ENCODE measurements around the gene CAPN8.

CAPN8 gene

DNA sequence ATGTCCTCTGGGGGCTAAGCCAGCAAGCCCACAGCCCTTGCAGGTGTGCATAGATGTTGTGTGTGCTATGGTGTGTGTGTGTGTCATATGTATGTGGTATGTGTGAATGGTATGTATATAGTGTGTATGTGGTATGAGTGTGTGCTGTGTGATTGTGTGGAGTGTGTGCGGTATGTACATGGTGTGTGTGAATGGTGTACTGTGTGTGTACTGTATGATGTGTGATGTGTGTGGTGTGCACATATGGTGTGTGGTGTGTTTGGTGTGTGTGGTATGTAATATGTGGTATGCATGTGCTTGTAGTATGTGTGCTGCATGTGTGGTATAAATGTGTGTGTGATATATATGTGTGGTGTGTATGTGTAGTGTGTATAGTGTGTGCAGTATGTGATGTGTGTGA, 107.0 kb downstream of the CAPN8 start:
- H3K36me3 ChIP-seq, result no peaks in the 10 kb centered on the region
- TF ChIP-seq, protein P1, sequence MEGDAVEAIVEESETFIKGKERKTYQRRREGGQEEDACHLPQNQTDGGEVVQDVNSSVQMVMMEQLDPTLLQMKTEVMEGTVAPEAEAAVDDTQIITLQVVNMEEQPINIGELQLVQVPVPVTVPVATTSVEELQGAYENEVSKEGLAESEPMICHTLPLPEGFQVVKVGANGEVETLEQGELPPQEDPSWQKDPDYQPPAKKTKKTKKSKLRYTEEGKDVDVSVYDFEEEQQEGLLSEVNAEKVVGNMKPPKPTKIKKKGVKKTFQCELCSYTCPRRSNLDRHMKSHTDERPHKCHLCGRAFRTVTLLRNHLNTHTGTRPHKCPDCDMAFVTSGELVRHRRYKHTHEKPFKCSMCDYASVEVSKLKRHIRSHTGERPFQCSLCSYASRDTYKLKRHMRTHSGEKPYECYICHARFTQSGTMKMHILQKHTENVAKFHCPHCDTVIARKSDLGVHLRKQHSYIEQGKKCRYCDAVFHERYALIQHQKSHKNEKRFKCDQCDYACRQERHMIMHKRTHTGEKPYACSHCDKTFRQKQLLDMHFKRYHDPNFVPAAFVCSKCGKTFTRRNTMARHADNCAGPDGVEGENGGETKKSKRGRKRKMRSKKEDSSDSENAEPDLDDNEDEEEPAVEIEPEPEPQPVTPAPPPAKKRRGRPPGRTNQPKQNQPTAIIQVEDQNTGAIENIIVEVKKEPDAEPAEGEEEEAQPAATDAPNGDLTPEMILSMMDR (IDR thresholded peaks at IDR 0.05), result no peak
- intact Hi-C loops (cut with DNase I; ENCODE audit: low total_unique reads), result no loop called here

DNA sequence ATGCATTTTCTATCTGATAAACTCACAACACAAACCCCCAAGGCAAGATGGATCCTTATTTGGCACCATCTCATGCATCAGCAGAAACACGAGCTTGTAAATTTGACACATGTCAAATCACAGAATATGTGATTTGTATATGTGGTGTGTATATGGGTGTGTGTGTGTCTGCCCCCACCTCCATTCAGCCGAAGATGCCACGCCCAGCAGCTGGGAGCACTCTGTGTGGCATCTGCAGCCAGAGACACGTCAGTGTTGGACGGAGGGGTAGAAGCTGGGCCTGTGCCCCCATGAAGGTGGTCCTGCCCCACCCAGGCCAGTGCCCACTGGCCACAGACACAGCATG, 108.4 kb downstream of the CAPN8 start:
- Histone ChIP-seq H3K36me3 (no peaks in the 10 kb centered on the region), H3K27ac (no peak overlapping the region), H3K4me1 (no peaks in the 10 kb centered on the region), H3K4me3 (no peak overlapping the region), H3K9me3 (no peaks in the 10 kb centered on the region), H3K27me3 (no peaks in the 10 kb centered on the region)
- intact Hi-C loops (cut with DNase I; ENCODE audit: low total_unique reads), result no loop called here
- TF ChIP-seq, protein P1 (IDR thresholded peaks at IDR 0.05), result no peak
- peak in 1 of 2 donors; percentile 48 for DNase-seq

More for the DNA sequence above, 107.0 kb downstream of the CAPN8 start:
- no peaks in the 10 kb centered on the region for H3K4me1 ChIP-seq
- no peak for DNase-seq
- H3K27me3 ChIP-seq, result no peaks in the 10 kb centered on the region
- no peak overlapping the region for H3K4me3 ChIP-seq
- H3K9me3 ChIP-seq, result no peaks in the 10 kb centered on the region
- H3K27ac ChIP-seq, result no peak overlapping the region

DNA sequence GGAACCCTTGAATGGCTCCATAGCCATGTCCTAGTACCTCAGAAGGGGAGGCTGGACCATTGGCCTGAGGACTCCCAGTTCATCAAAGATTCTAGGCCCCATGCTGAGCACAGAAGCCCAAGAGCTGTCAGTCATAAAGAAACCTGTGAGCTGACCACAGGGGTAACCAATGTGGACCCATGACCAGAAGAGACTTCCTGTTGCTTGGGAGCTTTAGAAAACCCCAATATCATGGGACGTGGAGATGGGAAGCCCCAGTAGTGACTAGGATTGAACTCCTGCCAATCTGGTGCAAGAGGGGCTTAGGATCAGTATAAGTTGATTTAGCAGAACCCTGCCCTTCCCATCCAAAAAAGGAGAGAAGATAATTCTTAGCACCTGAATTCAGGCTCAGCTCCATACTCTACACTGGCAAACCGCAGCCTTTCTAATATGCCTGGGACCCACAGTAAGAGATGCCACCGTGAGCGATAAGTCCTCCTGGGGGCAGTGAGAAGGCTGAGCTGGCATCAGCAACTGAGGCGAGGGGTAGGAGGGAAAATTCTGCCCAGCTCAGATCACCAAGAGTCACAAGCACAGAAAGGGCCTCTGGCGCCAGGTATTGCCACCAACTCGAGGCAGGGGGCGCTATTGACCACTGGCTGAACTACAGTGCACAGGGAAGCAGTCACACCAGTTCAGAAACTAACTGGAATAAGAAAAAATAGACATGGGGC, 108.9 kb downstream of the CAPN8 start:
- Histone ChIP-seq H3K4me1 (no peaks in the 10 kb centered on the region), H3K9me3 (no peaks in the 10 kb centered on the region), H3K36me3 (no peaks in the 10 kb centered on the region), H3K4me3 (no peak overlapping the region), H3K27ac (no peak overlapping the region), H3K27me3 (no peaks in the 10 kb centered on the region)
- intact Hi-C loops (cut with DNase I; ENCODE audit: low total_unique reads), result no loop called here
- peak; percentile 29 to 50 for DNase-seq
- TF ChIP-seq, protein P1 (IDR thresholded peaks at IDR 0.05), result no peak

DNA sequence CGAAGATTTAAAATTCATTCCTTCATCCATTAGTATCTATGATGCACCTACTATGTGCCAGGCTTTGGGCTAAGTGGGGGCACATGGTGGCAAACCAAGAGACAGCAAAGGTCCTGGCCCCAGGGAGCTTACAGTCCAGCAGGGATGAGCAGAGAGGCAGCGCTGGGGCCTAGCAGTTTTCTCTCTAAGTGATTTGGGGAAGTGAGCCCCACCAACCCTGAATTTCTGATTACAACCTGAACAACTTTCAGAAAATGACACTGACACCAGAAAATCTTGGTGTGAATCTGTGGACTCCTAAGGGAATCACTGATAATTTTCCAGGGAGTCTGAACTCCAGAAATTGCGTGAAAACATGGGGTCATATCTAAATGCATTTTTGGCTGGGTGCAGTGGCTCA, 111.5 kb downstream of the CAPN8 start:
- Histone ChIP-seq H3K4me3 (no peak overlapping the region), H3K4me1 (no peaks in the 10 kb centered on the region), H3K27me3 (no peaks in the 10 kb centered on the region), H3K36me3 (no peaks in the 10 kb centered on the region), H3K27ac (no peak overlapping the region), H3K9me3 (no peaks in the 10 kb centered on the region)
- intact Hi-C loops (cut with DNase I; ENCODE audit: low total_unique reads), result no loop called here
- TF ChIP-seq, protein P1 (IDR thresholded peaks at IDR 0.05), result no peak
- DNase-seq, result peak in 1 of 2 donors; percentile 34

DNA sequence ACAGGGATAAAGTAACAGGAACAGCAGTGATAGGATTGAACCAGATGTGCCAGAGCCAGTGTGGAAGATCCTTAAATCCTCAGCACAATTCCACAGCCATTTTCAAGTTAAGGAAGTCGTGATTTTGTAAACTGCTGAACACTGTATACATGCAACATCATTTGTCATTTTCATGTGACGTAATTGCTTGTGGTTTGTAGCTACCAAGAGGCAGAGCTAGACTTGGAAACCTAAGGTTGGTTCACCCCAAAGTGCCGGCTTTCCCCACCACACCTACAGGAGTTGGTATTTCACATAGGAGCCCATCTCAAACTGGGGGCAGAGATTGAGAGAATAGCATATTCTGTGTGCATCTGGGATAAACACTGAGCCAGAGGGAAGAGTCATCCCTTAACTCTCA, 113.9 kb downstream of the CAPN8 start:
- Histone ChIP-seq H3K9me3 (no peaks in the 10 kb centered on the region), H3K4me1 (no peaks in the 10 kb centered on the region), H3K36me3 (no peaks in the 10 kb centered on the region), H3K27ac (no peak overlapping the region), H3K4me3 (no peak overlapping the region), H3K27me3 (no peaks in the 10 kb centered on the region)
- DNase-seq, result no peak
- intact Hi-C loops (cut with DNase I; ENCODE audit: low total_unique reads), result no loop called here
- TF ChIP-seq, protein P1 (IDR thresholded peaks at IDR 0.05), result no peak

DNA sequence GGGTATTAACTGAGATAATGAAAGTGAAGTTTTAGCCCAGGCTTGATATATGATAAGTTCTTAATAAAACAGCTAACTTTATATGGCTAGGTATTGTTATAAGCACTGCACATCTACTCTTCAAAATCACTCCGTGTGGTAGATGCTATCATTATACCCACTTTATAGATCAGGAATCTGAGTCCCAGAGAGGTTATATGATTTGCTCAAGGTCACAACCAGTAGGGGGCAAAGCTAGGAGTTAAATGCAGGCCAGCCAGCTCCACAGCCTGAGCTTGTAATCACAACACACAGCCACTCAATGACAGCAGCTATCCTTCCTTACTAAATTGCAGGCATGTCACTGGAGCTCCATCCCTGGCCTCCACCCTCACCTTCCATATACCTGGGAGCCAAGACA, 115.8 kb downstream of the CAPN8 start:
- peak in 1 of 2 donors; percentile 21 for DNase-seq
- Histone ChIP-seq H3K27me3 (no peaks in the 10 kb centered on the region), H3K27ac (no peak overlapping the region), H3K4me1 (no peaks in the 10 kb centered on the region), H3K4me3 (no peak overlapping the region), H3K36me3 (no peaks in the 10 kb centered on the region), H3K9me3 (no peaks in the 10 kb centered on the region)
- intact Hi-C loops (cut with DNase I; ENCODE audit: low total_unique reads), result no loop called here
- TF ChIP-seq, protein P1 (IDR thresholded peaks at IDR 0.05), result no peak

Data from tibial artery (tissue), 4 donors.